ENCODE measurements around the gene SEC14L5. TPM values are rescaled to one million over a fixed set of nuclear protein-coding genes. Genes with fewer than 3 reads are reported as not detected.
A peak's percentile ranks its signal among the peaks of the same experiment; 100 is the strongest.
"Not testable (repeated sequence)": the region's sequence is repeated elsewhere in the genome, so short reads cannot be mapped to it uniquely, and the experiment has no call there.

Gene SEC14L5
- total RNA-seq, 1 donor from 2014 or later, result 0.41 TPM

GRCh38 chr16:4948903-4949766, 9.0 kb upstream of the SEC14L5 start:
- H3K27ac ChIP-seq, result no peak overlapping the region
- no peak overlapping the region for H3K4me3 ChIP-seq
- no peaks in the 10 kb centered on the region for H3K9me3 ChIP-seq
- no peaks in the 10 kb centered on the region for H3K27me3 ChIP-seq (ENCODE audit: low read depth)
- H3K36me3 ChIP-seq, result no peaks in the 10 kb centered on the region
- intact Hi-C loops (cut with DNase I), result no loop called here
- TF ChIP-seq CTCF (IDR thresholded peaks at IDR 0.05), result no peak
- DNase-seq (no peak), ATAC-seq (no peak)
- H3K4me1 ChIP-seq, result peaks cover 20% of the 10 kb centered on the region

- TF ChIP-seq CTCF (IDR thresholded peaks at IDR 0.05), result no peak
- Histone ChIP-seq H3K36me3 (no peaks in the 10 kb centered on the region), H3K27me3 (ENCODE audit: low read depth) (no peaks in the 10 kb centered on the region), H3K9me3 (no peaks in the 10 kb centered on the region), H3K4me3 (no peak overlapping the region), H3K27ac (no peak overlapping the region), H3K4me1 (peaks cover 12% of the 10 kb centered on the region)
- intact Hi-C loops (cut with DNase I), result no loop called here
- DNase-seq (no peak), ATAC-seq (no peak)
Measured at GRCh38 chr16:4949986-4950385, 8.1 kb upstream of the SEC14L5 start.

- H3K27me3 ChIP-seq (ENCODE audit: low read depth); H3K27ac ChIP-seq; H3K36me3 ChIP-seq; H3K9me3 ChIP-seq; H3K4me3 ChIP-seq; intact Hi-C loops (cut with DNase I); ATAC-seq; DNase-seq: not testable (repeated sequence)
- H3K4me1 ChIP-seq, result peaks cover 10% of the 10 kb centered on the region
Measured at GRCh38 chr16:4951583-4951982, 6.5 kb upstream of the SEC14L5 start.

GRCh38 chr16:4954714-4955113, 3.4 kb upstream of the SEC14L5 start:
- H3K4me1 ChIP-seq, result peaks cover 22% of the 10 kb centered on the region
- ATAC-seq (no peak), DNase-seq (no peak)
- H3K36me3 ChIP-seq, result no peaks in the 10 kb centered on the region
- intact Hi-C loops (cut with DNase I), result no loop called here
- H3K27ac ChIP-seq, result no peak overlapping the region
- no peak for TF ChIP-seq CTCF (IDR thresholded peaks at IDR 0.05)
- no peaks in the 10 kb centered on the region for H3K27me3 ChIP-seq (ENCODE audit: low read depth)
- H3K9me3 ChIP-seq, result no peaks in the 10 kb centered on the region
- no peak overlapping the region for H3K4me3 ChIP-seq

GRCh38 chr16:4957420-4957719, 760 bp upstream of the SEC14L5 start:
- Histone ChIP-seq H3K27me3 (ENCODE audit: low read depth) (peaks cover 12% of the 10 kb centered on the region), H3K9me3 (no peaks in the 10 kb centered on the region), H3K36me3 (no peaks in the 10 kb centered on the region), H3K4me1 (peaks cover 22% of the 10 kb centered on the region), H3K27ac (peak overlapping the region; percentile 44), H3K4me3 (peak overlapping the region; percentile 57)
- no peak for TF ChIP-seq CTCF (IDR thresholded peaks at IDR 0.05)
- DNase-seq (no peak), ATAC-seq (peak in 1 of 2 donors; percentile 0)
- intact Hi-C loops (cut with DNase I), result no loop called here
